Measurements from ENCODE around the gene PEPD.

DNA sequence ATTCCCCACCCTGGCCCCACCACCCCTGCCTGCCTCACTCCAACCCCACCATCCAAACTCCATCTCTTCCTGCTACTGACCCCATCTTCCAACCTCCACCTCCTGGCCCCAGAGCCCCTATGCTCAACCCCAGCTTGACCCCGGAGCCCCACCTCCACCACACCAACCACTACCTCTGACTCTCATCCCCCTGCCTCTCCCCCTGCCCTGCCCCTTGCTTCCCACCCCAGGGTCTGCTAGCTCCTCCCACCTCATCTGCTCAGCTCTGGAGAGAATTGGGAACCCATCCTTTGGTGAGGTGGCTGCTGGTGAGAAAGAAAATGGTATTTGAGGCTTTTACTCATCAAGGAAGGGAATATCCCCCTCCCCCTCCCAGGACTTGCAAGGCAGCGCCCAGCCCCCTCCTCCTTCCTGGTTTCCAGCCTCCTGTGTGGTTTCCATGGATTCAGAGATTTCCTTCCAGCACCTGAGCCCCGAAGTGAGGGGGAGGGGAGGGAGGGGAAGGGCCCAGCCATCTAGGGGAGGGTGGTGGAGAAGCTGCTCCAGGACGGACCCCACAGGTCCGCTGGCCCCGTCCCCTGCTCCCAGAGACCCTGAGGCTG lies 11.4 kb upstream of the PEPD start:
- TF ChIP-seq, protein P1, sequence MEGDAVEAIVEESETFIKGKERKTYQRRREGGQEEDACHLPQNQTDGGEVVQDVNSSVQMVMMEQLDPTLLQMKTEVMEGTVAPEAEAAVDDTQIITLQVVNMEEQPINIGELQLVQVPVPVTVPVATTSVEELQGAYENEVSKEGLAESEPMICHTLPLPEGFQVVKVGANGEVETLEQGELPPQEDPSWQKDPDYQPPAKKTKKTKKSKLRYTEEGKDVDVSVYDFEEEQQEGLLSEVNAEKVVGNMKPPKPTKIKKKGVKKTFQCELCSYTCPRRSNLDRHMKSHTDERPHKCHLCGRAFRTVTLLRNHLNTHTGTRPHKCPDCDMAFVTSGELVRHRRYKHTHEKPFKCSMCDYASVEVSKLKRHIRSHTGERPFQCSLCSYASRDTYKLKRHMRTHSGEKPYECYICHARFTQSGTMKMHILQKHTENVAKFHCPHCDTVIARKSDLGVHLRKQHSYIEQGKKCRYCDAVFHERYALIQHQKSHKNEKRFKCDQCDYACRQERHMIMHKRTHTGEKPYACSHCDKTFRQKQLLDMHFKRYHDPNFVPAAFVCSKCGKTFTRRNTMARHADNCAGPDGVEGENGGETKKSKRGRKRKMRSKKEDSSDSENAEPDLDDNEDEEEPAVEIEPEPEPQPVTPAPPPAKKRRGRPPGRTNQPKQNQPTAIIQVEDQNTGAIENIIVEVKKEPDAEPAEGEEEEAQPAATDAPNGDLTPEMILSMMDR (IDR thresholded peaks at IDR 0.05), result no peak
- TF ChIP-seq POLR2A (IDR thresholded peaks at IDR 0.05), result no peak

All from esophagus squamous epithelium (tissue), 4 donors.